Body of pancreas (tissue), 4 donors: Measurements from ENCODE around the gene C16orf95. TPM values are rescaled to one million over a fixed set of nuclear protein-coding genes. Genes with fewer than 3 reads are reported as not detected.

Experiments
- ATAC-seq: fragments of 150-250 bp; one replicate; pipeline ENCODE4 v1.9.1; 2016
- DNase-seq, 4 donors: peaks; one replicate each; pipeline ENCODE4 v3.0.0-alpha.2; 2019
- H3K27ac ChIP-seq, 4 donors: fragments of 200-600 bp; sonication (generic); 1 replicate in 3 of 4; 2 replicates in 1 of 4; pipeline versions ENCODE4 v1.5.1 to v1.6.1; 2016 to 2019; ENCODE audit warnings: mild to moderate bottlenecking in 1 of 4, mixed read lengths in 1 of 4, moderate library complexity in 1 of 4
- H3K27me3 ChIP-seq, 2 donors: fragments of 200-600 bp; sonication (generic); one replicate each; pipeline ENCODE4 v1.6.0; 2016; ENCODE audit warnings: mild to moderate bottlenecking in 1 of 2
- H3K36me3 ChIP-seq, 2 donors: fragments of 200-600 bp; sonication (generic); replicated peaks in 1 of 2; 2 replicates each; pipeline ENCODE4 v1.5.1; 2016; ENCODE audit warnings: low read depth in 2 of 2; ENCODE audit not compliant: insufficient read depth in 1 of 2
- H3K4me1 ChIP-seq: fragments of 200-600 bp; sonication (generic); one replicate; pipeline ENCODE4 v1.6.0; 2016
- H3K4me3 ChIP-seq, 2 donors: fragments of 200-600 bp; sonication (generic); 1 replicate in 1 of 2; 2 replicates in 1 of 2; pipeline ENCODE4 v1.5.1; 2016 to 2019
- H3K9me3 ChIP-seq, 3 donors: fragments of 200-600 bp; sonication (generic); 1 replicate in 2 of 3; 2 replicates in 1 of 3; pipeline ENCODE4 v1.5.1; 2016
- POLR2A ChIP-seq, 3 donors: fragments of 450-650 bp; IDR thresholded peaks; one replicate each; pipeline ENCODE4 v1.6.1; 2016; ENCODE audit warnings: antibody characterized with exemption in 3 of 3, mild to moderate bottlenecking in 2 of 3
- WGBS, 2 donors: methylation state at CpG; one replicate each; pipeline ENCODE4 v1.1.5; 2017; 5-methylcytosine and 5-hydroxymethylcytosine counted together
- intact Hi-C: fragments of 100-400 bp; cut with DNase I; formaldehyde crosslinking; loops from one replicate; pipeline ENCODE4 v1.15.1; 2023
- total RNA-seq, 2 donors: library from RNA; depleted of rRNA; stranded (reverse); fragments of >200 nt; gene quantifications; one replicate each; pipeline ENCODE4 v1.1.0, GENCODE V29; 2016
- TF ChIP-seq, protein P1 (sequence below), 7 experiments: fragments of 450-650 bp in 4 of 7; fragments of 200-600 bp in 3 of 7; sonication (generic) in 3 of 7; IDR thresholded peaks; one replicate each; pipeline ENCODE4 v1.5.1; 2016 to 2019; ENCODE audit warnings: antibody characterized with exemption in 7 of 7

C16orf95 gene
- total RNA-seq, 2 donors from 2014 or later: 1.3 to 2.0 TPM

DNA sequence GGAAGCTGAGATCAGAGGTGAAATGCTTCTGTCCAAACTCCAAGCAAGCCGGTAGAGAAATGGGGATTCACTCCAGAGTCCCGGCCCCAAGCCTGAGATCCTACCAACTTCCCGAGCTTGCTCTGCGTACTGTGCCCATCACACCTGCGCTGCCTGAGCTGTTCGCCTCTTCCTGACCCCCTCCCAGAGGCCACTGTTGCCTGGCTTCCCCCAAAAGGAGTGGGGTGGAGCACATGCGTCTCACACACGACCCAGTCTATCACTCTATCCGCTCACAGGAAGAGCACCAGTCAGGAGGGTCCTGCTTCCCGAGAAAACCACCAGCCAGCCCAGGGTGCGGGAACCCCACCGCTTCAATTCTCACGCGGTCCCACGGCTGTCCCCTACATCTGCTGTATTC is 13.5 kb upstream of the C16orf95 start:
- TF ChIP-seq, protein P1, sequence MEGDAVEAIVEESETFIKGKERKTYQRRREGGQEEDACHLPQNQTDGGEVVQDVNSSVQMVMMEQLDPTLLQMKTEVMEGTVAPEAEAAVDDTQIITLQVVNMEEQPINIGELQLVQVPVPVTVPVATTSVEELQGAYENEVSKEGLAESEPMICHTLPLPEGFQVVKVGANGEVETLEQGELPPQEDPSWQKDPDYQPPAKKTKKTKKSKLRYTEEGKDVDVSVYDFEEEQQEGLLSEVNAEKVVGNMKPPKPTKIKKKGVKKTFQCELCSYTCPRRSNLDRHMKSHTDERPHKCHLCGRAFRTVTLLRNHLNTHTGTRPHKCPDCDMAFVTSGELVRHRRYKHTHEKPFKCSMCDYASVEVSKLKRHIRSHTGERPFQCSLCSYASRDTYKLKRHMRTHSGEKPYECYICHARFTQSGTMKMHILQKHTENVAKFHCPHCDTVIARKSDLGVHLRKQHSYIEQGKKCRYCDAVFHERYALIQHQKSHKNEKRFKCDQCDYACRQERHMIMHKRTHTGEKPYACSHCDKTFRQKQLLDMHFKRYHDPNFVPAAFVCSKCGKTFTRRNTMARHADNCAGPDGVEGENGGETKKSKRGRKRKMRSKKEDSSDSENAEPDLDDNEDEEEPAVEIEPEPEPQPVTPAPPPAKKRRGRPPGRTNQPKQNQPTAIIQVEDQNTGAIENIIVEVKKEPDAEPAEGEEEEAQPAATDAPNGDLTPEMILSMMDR (IDR thresholded peaks at IDR 0.05): no peak
- no peak for TF ChIP-seq POLR2A (IDR thresholded peaks at IDR 0.05)
- Histone ChIP-seq H3K4me3 (no peak overlapping the region), H3K27ac (no peak overlapping the region), H3K27me3 (no peaks in the 10 kb centered on the region), H3K4me1 (no peaks in the 10 kb centered on the region), H3K36me3 (peaks cover 0 to 19% of the 10 kb centered on the region in 2 donors), H3K9me3 (no peaks in the 10 kb centered on the region)
- ATAC-seq (no peak), DNase-seq (no peak)
- WGBS, 2 donors: 80 to 93% methylated on average over 12 to 15 of the region's 15 CpGs
- intact Hi-C loops: no loop called here

DNA sequence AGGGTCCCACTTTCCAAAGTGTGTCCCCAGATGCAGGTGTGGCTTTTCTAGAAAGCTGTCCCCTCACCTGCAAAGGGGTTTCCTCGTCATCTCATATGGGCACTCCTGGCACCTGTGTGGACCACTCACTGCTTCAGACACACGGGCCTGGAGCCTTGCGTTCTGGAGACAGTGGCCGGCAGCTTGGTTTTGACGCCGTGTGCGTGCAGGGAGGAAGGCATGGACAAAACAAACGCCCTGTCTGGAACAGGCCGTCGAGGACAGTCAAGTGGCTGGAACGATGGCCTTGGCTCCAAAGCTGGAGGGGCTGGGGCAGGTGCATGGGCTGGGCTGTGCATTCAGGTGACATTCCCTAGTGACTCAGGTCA is 13.0 kb upstream of the C16orf95 start:
- ATAC-seq (no peak), DNase-seq (no peak)
- no peaks in the 10 kb centered on the region for H3K9me3 ChIP-seq
- intact Hi-C loops: no loop called here
- H3K4me1 ChIP-seq: no peaks in the 10 kb centered on the region
- H3K4me3 ChIP-seq: no peak overlapping the region
- H3K27ac ChIP-seq: no peak overlapping the region
- H3K27me3 ChIP-seq: no peaks in the 10 kb centered on the region
- no peak for TF ChIP-seq POLR2A (IDR thresholded peaks at IDR 0.05)
- TF ChIP-seq, protein P1 (IDR thresholded peaks at IDR 0.05): no peak
- 86 to 90% methylated on average over 11 of the region's 11 CpGs for WGBS, 2 donors
- H3K36me3 ChIP-seq: peaks cover 0 to 19% of the 10 kb centered on the region in 2 donors

DNA sequence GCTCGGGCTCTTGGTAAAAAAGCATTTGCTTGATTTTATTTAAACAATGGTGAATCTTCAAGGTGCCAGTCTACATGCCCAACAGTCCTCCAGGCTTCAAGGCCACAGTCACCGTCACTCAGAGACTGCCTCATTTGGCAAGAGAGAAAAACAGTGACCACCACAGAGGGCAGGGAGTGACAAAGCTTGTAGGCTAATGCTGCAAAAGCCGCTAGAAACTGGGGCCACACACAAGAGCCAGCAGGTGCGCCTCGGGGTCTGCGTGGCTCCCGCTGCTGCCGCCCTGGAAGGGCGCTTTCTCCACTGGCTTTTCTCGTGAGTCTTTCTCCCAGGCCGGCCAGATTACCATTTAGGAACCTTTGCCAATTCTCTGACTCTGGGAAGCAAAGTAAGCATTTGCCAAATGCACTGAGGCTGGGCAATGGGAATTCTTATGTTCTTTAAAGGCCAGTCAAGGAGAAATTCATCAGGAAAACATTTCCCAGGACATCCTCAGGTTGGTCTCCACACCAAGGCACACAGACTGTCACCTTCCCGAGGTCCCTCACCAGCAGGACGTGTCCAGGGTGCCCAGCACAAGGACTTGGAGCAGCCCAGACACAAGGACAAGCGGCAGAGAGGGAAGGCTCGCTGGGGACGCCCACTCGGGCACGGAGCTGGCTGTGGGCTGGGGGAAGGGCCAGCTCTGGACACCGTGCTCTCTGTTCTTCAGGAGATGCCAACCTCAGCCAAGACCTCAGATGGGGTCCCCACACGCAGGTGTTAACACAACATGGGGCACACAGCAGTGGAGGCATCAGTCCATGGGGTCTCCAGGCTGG is 12.5 kb upstream of the C16orf95 start:
- no peak overlapping the region for H3K27ac ChIP-seq

DNA sequence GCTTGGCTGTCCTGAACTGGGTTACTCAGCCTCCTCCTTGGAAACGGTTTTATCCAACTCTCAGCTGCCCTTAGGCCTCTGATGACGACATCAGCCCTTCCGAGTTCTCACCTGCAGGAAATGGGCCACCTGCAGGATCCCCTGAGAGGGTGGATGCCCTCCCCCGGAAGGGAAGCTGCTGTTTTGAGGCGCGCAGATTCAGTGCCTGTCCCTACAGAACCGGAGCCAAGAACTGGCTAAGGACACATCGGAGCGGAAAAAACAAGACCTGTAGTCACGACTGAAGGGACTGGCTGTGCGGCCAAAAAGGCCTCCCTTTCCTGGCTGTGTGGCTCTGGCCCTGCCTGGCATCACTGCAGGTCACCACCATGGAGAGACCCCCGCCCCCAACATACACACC is 11.7 kb upstream of the C16orf95 start:
- 59 to 79% methylated on average over 5 to 12 of the region's 12 CpGs for WGBS, 2 donors
- H3K4me1 ChIP-seq: peaks cover 8% of the 10 kb centered on the region
- intact Hi-C loops: no loop called here
- TF ChIP-seq POLR2A (IDR thresholded peaks at IDR 0.05): no peak
- no peak overlapping the region for H3K4me3 ChIP-seq
- H3K36me3 ChIP-seq: peaks cover 0 to 16% of the 10 kb centered on the region in 2 donors
- DNase-seq (no peak), ATAC-seq (no peak)
- H3K27me3 ChIP-seq: no peaks in the 10 kb centered on the region
- H3K9me3 ChIP-seq: no peaks in the 10 kb centered on the region
- H3K27ac ChIP-seq: no peak overlapping the region

More for the DNA sequence above, 12.5 kb upstream of the C16orf95 start:
- ATAC-seq (no peak), DNase-seq (no peak)
- intact Hi-C loops: no loop called here
- H3K4me1 ChIP-seq: peaks cover 4% of the 10 kb centered on the region
- peaks cover 0 to 16% of the 10 kb centered on the region in 2 donors for H3K36me3 ChIP-seq
- no peaks in the 10 kb centered on the region for H3K9me3 ChIP-seq
- no peak overlapping the region for H3K4me3 ChIP-seq
- WGBS, 2 donors: 87 to 88% methylated on average over 13 to 17 of the region's 20 CpGs
- no peaks in the 10 kb centered on the region for H3K27me3 ChIP-seq
- TF ChIP-seq, protein P1 (IDR thresholded peaks at IDR 0.05): no peak
- TF ChIP-seq POLR2A (IDR thresholded peaks at IDR 0.05): no peak

DNA sequence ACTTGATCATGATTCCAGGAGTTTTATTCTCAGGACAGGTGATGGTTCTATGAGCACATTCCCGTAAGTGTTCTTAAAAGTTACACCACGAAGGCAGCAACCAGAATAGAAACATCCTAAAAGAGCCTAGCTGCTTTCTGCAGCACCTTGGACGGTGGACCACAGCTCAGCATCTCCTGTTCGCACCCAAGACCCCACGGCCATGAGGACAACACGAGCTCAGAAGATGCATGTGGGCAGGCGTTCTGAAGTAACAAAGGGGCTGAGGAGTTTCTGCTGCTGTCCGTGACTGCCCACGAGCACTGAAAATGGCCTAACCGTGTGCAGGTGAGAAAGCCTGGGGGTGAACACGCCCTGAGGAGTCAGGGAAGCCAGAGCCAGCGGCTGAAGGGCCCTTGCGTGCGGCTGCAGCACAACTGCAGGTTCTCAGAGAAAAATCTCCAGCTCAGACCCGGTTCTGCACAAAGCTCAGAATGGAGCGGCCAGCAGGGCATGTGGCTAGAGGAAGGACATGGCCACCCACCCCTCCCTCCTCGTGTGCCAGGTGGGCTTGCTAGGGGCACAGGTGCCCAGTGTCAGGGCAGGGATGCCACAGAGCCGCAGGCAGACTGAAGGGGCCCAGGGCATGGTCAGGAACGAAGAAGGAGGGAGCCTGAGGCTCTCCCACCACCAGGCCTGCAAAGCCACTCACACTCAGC is 10.8 kb upstream of the C16orf95 start:
- Histone ChIP-seq H3K27ac (no peak overlapping the region), H3K9me3 (no peaks in the 10 kb centered on the region), H3K27me3 (no peaks in the 10 kb centered on the region), H3K4me3 (no peak overlapping the region), H3K4me1 (peaks cover 8% of the 10 kb centered on the region), H3K36me3 (peaks cover 0 to 9% of the 10 kb centered on the region in 2 donors)
- intact Hi-C loops: no loop called here
- DNase-seq (no peak), ATAC-seq (no peak)
- 76 to 88% methylated on average over 18 to 19 of the region's 19 CpGs for WGBS, 2 donors
- no peak for TF ChIP-seq POLR2A (IDR thresholded peaks at IDR 0.05)
- TF ChIP-seq, protein P1 (IDR thresholded peaks at IDR 0.05): no peak
